Measurements from ENCODE around the gene VPS54. TPM values are rescaled to one million over a fixed set of nuclear protein-coding genes. Genes with fewer than 3 reads are reported as not detected.
"Not testable (repeated sequence)": the region's sequence is repeated elsewhere in the genome, so short reads cannot be mapped to it uniquely, and the experiment has no call there.

The VPS54 gene
- total and polyA plus RNA-seq, 2 donors from 2014 or later: 17.4 to 25.0 TPM

DNA sequence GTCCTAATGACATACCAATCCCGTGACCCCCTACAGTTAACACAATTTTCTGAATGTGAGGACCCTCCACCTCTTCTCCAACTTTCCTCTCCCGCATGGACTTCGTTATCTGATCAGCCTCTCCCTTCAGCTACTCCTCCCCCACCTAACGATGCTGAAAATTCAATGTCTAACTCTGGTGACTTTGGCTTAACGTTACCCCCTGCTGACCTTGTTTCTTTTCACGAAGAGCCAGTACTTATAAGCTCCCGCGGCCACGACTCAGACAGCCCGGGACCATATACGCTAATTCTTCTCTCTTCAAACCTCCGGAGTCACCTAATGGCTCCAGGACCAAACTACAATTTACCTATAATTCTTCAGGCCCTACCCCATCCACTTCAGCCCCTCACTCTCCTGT lies 29.2 kb downstream of the VPS54 start:
- TF ChIP-seq, protein P1, sequence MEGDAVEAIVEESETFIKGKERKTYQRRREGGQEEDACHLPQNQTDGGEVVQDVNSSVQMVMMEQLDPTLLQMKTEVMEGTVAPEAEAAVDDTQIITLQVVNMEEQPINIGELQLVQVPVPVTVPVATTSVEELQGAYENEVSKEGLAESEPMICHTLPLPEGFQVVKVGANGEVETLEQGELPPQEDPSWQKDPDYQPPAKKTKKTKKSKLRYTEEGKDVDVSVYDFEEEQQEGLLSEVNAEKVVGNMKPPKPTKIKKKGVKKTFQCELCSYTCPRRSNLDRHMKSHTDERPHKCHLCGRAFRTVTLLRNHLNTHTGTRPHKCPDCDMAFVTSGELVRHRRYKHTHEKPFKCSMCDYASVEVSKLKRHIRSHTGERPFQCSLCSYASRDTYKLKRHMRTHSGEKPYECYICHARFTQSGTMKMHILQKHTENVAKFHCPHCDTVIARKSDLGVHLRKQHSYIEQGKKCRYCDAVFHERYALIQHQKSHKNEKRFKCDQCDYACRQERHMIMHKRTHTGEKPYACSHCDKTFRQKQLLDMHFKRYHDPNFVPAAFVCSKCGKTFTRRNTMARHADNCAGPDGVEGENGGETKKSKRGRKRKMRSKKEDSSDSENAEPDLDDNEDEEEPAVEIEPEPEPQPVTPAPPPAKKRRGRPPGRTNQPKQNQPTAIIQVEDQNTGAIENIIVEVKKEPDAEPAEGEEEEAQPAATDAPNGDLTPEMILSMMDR (IDR thresholded peaks at IDR 0.05; ENCODE audit: borderline replicate concordance, extremely low read depth, insufficient read depth): no peak
- no peak overlapping the region for H3K4me3 ChIP-seq (ENCODE audit: low read length in 3 of 3)
- no peak for DNase-seq
- FAIRE-seq: no peak
- intact Hi-C loops (cut with DNase I): no loop called here
- H3K36me3 ChIP-seq (ENCODE audit: control insufficient read depth in 2 of 3, insufficient read depth in 3 of 3, low read length in 3 of 3): no peaks in the 10 kb centered on the region
- no peaks in the 10 kb centered on the region for H3K9me3 ChIP-seq (ENCODE audit: control insufficient read depth in 2 of 3, insufficient read depth in 1 of 3, low read length in 3 of 3)
- no peak overlapping the region for H3K27ac ChIP-seq (ENCODE audit: low read depth in 2 of 2, low read length in 2 of 2)
- H3K27me3 ChIP-seq (ENCODE audit: control insufficient read depth, insufficient read depth, low read length): no peaks in the 10 kb centered on the region
- H3K4me1 ChIP-seq (ENCODE audit: control insufficient read depth in 2 of 3, insufficient read depth in 2 of 3, low read depth in 1 of 3, low read length in 3 of 3): peaks cover 0 to 4% (median 0%) of the 10 kb centered on the region in 3 donors
- no peak overlapping the region for H3K9ac ChIP-seq (ENCODE audit: low read length in 3 of 3)

DNA sequence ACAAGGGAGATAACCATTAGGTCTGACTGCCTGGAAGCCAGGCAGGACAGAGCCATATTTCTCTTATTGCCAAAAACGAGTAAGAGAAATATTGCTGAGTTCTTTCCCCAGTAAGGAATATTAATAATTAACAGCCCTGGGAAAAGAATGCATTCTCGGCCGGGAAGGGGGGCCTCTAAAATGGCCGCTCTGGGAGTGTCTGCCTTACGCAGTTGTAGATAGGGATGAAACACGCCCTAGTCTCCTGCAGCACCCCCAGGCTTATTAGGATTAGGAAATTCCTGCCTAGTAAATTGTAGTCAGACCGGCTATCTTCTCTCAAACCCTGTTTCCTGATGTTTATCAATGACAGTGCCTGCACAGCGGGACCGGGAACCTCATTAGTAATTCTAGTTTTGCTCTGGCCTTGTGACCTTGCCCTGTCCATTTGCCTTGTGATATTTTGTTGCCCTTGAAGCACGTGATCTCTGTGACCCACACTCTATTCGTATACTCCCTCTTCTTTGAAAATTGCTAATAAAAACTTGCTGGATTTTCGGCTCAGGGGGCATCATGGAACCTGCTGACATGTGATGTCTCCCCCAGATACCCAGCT lies 30.3 kb downstream of the VPS54 start:
- intact Hi-C loops (cut with DNase I); H3K36me3 ChIP-seq (ENCODE audit: control insufficient read depth in 2 of 3, insufficient read depth in 3 of 3, low read length in 3 of 3); FAIRE-seq: not testable (repeated sequence)

DNA sequence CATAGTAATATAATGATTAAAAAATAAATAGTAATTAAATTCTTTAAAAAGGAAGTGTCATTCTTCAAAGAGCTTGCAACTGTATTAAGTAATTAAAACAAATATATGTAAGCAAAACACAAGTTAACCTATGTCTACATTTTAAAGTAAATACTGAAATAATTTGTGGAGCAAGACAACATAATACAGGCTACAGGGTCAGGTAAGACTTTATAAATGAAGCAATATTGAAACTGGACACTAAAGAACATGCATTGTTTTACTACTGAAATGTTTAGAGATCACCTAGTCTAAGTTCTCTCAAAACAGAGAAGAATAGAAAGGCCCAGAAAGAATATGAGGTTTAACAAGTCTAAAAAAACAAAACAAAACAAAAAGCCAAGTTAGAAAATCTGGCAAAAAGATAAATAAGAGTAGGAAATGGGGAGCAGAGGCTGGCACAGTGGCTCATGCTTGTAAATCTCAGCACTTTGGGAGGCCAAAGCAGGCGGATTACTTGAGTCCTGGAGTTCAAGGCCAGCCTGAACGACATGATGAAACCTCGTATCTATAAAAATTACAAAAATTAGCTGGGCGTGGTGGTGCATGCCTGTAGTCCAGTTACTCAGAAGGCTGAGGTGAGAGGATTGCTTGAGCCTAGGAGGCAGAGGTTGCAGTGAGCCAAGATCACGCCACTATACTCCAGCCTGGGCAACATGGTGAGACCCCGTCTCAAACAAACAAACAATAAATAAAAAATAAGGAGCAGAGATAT lies 34.4 kb downstream of the VPS54 start:
- no peak overlapping the region for H3K9ac ChIP-seq (ENCODE audit: low read length in 3 of 3)
- FAIRE-seq: no peak
- DNase-seq: no peak

More for the DNA sequence above, 30.3 kb downstream of the VPS54 start:
- H3K9ac ChIP-seq (ENCODE audit: low read length in 3 of 3); H3K9me3 ChIP-seq (ENCODE audit: control insufficient read depth in 2 of 3, insufficient read depth in 1 of 3, low read length in 3 of 3); H3K4me1 ChIP-seq (ENCODE audit: control insufficient read depth in 2 of 3, insufficient read depth in 2 of 3, low read depth in 1 of 3, low read length in 3 of 3); H3K27ac ChIP-seq (ENCODE audit: low read depth in 2 of 2, low read length in 2 of 2); H3K27me3 ChIP-seq (ENCODE audit: control insufficient read depth, insufficient read depth, low read length); H3K4me3 ChIP-seq (ENCODE audit: low read length in 3 of 3); DNase-seq: not testable (repeated sequence)

More for the DNA sequence above, 34.4 kb downstream of the VPS54 start:
- Histone ChIP-seq H3K36me3 (ENCODE audit: control insufficient read depth in 2 of 3, insufficient read depth in 3 of 3, low read length in 3 of 3) (peaks cover 0 to 5% (median 0%) of the 10 kb centered on the region in 3 donors), H3K4me1 (ENCODE audit: control insufficient read depth in 2 of 3, insufficient read depth in 2 of 3, low read depth in 1 of 3, low read length in 3 of 3) (peaks cover 0 to 4% (median 0%) of the 10 kb centered on the region in 3 donors), H3K27me3 (ENCODE audit: control insufficient read depth, insufficient read depth, low read length) (no peaks in the 10 kb centered on the region), H3K9me3 (ENCODE audit: control insufficient read depth in 2 of 3, insufficient read depth in 1 of 3, low read length in 3 of 3) (no peaks in the 10 kb centered on the region), H3K27ac (ENCODE audit: low read depth in 2 of 2, low read length in 2 of 2) (no peak overlapping the region), H3K4me3 (ENCODE audit: low read length in 3 of 3) (no peak overlapping the region)
- intact Hi-C loops (cut with DNase I): no loop called here
- TF ChIP-seq, protein P1 (IDR thresholded peaks at IDR 0.05; ENCODE audit: borderline replicate concordance, extremely low read depth, insufficient read depth): no peak
